Measurements from ENCODE around the gene RNU4-1. TPM values are rescaled to one million over a fixed set of nuclear protein-coding genes. Genes with fewer than 3 reads are reported as not detected.
"Not testable (repeated sequence)": the region's sequence is repeated elsewhere in the genome, so short reads cannot be mapped to it uniquely, and the experiment has no call there.

The RNU4-1 gene
- under 0.01 TPM in 1 of 2 replicates, not detected in the other for total RNA-seq

DNA sequence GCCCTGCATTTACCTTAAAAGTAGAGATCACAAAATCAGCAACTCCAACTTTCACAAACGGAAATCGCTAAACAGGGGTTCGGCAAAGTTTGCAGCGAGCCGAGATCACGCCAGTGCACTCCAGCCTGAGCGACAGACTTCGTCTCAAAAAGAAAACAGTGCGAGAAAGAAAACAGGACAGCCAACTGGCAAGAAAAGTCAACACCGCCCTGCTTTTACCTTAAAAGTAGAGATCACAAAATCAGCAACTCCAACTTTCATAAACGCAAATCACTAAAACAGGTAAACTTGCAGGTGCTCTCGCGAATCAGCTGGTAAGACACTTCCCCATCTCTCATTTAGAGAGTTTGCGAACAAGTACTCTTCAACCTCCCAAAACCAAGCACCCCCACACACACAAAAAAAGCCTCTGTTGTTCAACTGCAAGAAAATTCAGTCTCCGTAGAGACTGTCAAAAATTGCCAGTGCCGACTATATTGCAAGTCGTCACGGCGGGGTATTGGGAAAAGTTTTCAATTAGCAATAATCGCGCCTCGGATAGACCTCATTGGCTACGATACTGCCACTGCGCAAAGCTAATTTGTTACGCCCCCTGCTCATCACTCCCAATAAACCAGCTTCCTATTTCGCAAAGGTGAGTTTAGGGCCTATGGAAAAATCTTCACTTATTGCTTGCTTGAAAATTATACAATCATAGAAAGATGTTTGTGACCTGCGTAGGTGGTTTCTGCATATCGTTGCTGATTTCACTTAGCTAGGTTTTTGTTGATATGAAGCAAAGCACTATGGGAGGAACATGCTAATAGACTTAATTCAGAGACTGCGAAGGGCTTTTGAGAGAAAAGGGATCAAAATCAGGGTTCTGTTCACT, at the start of gene RNU4-1:
Gene RNU4-1 (minus strand): TSS at position 577 of the 871 bp plus-strand sequence.
- peak; percentile 69 for DNase-seq (ENCODE audit: low read depth, low spot score)

DNA sequence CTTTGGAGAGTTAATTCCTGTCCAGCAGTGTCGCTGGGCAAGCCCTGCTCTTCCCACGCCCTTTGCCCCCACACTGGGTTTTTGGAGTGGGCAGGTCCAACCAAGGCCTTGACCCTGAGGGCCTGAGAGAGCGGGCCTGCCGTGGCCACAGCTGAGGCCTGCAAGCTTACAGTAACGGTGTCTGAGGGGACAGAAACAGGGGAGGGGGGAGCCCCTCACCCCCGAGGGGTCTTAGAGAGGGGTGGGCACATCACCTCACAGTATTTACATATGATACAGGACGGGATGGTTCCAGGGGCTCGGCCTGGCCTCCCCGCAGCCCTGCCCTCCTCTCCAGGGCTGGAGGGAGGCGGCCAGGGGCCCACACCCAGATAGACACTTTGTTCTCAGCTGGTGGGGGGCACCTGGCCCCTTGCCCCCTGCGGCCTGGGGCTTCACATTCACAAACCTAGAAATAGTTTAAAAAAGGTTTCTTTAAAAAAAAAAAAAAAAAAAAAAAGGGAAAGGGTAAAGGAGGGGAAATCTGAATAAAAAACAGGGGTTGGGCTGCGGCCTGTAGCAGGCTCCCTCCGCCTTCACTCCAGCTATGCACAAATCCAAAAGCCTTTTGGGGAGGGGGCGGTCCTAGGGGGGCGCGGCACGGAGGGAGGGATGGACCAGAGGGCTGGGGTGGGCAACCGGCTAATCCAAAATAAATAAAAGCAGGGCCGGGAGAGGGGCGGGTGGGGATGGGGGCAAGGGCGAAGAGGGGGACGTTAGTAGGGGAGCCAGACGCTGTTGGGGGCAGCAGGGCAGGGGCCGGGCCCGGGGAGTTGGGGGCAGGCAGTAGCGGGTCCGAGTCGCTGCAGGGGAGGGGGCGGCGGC, 49.4 kb upstream of the RNU4-1 start:
- DNase-seq (ENCODE audit: low read depth, low spot score), result no peak

DNA sequence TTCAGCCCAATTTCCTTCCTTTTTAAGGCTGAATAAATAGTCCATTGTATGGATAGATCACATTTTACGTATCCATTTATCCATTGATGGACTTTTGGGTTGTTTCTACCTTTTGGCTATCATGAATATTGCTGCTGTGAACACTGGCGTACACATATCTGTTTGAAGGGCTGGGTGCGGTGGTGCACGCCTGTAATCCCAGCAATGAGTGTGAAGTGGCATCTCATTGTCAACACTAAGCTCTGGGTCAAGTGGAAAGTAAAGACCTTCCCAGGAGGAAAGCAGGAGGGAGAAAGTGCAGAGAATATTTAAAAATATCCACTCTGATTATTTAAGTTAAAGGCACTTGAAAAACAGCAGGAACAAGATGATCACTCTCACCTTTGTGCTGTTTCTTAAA, 46.2 kb upstream of the RNU4-1 start:
- DNase-seq (ENCODE audit: low read depth, low spot score), result no peak

DNA sequence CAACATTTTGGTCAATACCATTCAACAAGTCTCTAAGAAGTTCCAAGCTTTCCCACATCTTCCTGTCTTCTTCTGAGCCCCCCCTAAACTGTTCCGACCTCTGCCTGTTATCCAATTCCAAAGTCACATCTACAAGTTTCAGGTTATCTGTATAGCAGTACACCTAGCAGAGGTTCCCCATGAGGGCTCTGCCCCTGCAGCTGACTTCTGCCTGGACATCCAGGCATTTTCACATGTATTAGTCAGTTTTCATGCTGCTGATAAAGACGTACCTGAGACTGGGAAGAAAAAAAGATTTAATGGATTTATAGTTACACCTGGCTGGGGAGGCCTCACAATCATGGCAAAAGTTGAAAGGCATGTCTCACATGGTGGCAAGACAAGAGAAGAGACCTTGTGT, 44.7 kb upstream of the RNU4-1 start:
- no peak for DNase-seq (ENCODE audit: low read depth, low spot score)

DNA sequence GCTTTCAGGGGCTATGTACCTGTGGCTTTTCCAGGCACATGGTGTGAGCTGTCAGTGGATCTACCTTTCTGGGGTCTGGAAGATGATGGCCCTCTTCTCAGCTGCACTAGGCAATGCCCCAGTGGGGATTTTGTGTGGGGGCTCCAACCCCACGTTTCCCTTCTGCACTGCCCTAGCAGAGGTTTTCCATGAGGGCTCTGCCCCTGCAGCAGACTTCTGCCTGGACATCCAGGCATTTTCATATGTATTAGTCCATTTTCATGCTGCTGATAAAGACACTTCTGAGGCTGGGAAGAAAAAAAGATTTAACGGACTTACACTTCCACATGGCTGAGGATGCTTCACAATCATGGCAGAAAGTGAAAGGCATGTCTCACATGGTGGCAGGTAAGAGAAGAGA, 43.4 kb upstream of the RNU4-1 start:
- not testable (repeated sequence) for DNase-seq (ENCODE audit: low read depth, low spot score)

DNA sequence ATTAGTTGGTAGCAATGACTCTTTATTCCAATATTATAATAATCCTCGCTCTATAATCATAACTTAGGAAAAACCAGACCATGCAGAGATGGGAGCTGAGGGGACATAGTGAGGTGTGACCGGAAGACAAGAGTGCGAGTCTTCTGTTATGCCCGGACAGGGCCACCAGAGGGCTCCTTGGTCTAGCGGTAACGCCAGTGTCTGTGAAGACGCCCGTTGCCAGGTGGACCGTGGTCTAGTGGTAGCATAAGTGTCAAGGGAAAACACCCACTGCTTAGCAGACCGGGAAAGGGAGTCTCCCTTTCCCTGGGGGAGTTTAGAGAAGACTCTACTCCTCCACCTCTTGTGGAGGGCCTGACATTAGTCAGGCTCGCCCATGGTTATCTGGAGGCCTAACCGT, 42.4 kb upstream of the RNU4-1 start:
- DNase-seq (ENCODE audit: low read depth, low spot score), result not testable (repeated sequence)

DNA sequence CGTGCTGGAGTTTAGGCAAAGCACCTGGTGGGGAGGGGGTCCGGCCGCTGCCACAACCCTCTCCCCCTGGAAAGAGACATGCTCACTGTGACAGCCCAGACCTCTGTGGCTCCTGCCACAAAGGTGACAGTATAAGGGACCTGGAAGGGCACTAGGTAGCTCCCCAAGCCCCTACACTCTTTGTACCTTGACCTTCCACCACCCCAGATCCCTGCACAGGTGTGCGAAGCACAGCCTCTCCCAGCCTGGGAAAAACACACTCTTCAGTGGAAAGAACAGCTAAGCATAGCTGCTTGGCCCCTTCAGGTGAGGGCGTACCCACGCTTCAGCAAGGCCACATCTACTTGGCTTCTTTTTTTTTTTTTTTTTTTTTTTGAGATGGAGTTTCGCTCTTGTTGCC, 39.5 kb upstream of the RNU4-1 start:
- no peak for DNase-seq (ENCODE audit: low read depth, low spot score)

DNA sequence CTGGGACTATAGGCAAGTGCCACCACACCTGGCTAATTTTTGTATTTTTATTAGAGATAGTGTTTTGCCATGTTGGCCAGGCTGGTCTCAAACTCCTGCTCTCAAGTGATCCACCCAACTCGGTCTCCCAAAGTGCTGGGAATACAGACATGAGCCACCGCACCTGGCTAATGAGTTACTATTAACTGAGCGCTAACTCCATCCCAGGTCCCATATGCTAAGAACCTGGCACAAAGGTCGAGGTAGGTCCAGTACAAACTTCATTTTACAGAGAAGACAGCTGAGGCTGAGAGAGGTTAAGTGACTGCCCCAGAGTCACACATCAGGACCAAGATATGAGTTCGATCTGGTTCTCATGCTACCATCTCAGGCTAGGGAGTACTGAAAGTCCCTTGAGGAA, 39.0 kb upstream of the RNU4-1 start:
- DNase-seq (ENCODE audit: low read depth, low spot score), result no peak

DNA sequence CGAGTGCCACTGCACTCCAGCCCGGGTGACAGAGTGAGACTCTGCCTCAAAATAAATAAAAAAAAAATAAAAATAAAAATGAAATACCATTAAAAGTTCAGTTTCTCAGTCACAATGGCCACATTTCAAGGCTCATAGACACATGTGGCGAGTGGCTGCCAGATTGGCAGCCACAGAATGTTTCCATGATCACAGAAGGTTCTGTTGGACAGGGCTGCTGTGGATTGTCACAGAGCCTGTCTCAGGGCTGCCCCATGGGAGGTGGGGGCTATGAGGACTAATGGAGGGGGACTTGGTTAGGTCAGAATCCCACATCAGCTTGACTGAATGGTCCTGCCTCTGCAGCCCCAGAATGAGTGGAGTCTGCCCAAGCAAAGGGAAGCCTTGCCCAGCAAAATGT, 38.4 kb upstream of the RNU4-1 start:
- DNase-seq (ENCODE audit: low read depth, low spot score), result no peak

DNA sequence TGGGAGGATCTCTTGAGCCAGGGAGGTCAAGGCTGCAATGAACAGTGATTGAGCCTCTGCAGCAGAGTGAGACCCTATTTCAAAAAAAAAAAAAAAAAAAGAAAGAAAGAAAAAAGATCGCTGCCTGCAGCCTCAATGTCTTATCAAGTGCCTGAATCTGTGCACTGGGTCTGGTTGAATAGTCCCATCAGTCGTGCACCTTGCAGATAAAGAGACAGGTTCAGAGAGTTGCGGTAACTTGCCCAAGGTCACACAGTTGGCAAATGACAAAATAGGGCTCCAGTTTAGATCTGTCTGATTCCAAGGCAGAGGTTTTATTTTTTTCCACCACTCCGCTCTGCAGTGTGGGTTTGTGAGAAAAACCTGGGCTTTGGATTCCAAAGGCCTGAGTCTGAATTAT, 35.2 kb upstream of the RNU4-1 start:
- no peak for DNase-seq (ENCODE audit: low read depth, low spot score)

DNA sequence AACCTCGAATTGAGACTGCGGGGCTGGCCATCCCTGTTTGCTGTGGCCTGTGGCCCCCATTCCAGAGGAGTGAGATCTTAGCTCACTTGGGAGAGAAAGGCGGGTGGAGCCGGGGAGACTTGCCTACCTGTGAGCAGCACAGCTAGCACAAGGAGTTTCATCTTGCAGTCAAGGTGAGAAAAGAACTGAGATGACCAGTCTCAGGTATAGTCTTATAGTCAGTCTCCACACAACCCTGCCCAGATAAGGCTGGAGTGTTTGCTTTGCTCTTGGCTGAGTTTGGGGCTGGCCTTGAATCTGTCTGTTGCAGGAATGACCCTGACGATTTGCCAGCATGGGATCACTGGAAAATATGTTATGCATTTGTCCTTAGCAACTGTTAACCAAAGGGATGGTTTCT, 34.6 kb upstream of the RNU4-1 start, which contains the start of gene PLA2G1B:
Gene PLA2G1B (minus strand): TSS at position 187 of the 400 bp plus-strand sequence. CDS start 26 bp downstream, at position 161.
- DNase-seq (ENCODE audit: low read depth, low spot score), result no peak

DNA sequence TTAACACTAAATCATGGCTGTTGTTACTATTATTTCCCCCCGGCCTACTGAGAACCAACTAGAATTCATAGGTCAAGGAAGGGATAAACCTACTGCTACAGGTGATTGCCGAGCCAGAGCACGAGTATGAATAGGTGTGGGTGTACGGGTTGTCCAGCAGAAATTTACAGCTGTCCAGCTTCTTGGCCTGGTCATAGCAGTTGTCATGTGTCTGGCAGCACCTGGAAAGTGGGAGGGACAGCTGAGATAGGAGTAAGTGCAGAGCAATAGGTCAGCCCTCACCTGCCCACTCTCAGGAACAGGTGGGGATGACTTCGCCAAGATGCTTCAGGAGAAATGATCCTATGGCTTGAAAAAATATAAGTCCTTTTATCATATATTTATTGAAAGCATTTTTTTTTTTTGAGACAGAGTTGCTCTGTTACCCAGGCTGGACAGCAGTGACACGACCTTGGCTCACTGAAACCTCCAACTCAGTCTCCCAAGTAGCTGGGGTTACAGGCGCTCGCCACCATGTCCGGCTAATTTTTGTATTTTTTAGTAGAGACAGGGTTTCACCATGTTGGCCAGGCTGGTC, 31.9 kb upstream of the RNU4-1 start:
- no peak for DNase-seq (ENCODE audit: low read depth, low spot score)

DNA sequence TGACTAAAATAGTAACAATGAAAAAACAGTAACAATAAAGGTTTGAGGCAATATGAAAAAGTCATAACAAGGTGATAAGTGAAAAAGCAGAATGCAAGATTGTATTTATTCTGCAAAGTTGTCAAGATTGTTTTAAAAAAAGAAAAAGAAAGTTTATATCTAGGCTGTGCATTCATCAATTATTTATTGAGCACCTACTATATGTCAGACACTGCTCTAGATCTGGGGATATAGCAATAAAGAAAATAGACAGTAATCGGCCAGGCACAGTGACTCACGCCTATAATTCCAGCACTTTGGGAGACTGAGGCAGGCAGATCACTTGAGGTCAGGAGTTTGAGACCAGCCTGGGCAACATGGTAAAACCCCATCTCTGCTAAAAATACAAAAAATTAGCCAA, 30.7 kb upstream of the RNU4-1 start:
- DNase-seq (ENCODE audit: low read depth, low spot score), result no peak

DNA sequence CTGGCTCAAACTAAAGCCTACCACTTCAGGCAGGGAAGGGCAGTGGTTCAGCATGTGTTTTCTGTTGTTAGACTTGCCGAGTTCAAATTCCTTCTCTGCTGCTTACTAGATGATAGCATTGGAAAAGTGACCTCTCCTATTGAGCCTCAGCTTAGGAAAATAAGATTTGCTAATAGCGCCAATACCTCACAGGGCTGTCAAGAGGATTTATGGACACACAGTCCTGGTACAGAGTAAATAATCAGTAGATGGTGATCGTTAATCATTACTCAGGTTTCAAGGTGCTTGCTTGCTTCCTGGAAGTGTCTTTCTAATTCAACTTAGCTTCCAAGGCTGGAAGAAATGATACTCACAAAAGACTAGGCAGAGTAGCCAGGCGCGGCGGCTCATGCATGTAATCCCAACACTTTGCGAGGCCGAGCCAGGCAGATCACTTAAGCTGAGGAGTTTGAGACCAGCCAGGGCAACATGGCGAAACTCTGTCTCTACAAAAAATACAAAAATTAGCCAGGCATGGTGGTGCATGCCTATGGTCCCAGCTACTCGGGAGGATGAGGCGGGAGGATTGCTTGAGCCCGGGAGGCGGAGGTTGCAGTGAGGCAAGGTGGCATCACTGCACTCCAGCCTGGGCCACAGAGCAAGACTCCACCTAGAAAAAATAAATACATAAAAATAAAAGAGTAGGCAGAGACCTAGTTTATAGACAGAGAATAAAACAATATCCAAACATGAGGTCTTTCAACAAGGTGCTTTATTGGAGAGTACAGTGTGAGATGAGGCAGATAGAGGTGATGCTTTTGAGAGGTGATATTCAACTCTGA, 28.6 kb upstream of the RNU4-1 start:
- no peak for DNase-seq (ENCODE audit: low read depth, low spot score)

DNA sequence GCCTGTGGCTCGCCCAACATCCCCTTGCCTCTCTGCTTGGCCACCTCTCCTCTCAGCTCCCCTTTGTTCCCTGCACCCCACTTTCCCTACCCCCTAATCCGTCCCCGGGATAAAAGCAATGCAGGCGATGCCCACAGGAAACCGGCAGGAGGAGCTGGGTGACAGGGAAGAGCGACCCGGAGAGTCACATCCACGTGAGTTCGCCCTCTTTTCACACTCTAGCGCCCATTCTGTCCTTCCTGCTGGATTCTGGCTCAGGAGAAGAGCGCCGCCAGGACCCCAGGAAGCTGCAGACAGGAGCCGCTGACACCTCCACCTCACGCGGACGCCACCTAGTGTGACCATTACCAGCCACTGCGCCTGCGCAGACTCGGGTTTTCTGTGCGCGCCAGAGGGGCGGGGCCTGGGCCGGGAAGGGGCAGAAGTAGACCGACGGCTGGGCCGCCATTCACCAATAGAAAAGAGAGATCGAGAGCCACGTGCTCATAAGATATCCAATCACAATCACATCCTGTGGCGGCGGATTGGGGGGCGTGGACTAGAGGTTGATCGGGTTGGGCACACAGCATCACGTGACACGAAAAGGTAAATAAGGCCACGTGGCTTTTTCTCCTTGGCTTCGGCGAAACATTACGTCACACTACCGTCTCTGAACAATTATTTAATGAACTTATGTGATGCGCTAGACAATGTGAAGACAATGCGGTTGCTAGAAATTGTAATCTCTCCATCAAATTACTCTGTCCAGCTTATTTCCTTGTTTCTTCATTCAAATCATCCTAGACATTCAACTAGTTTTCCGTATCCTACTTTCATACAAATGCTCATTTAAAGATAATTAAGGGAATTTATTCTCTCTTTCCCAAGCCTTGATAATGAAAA, 24.4 kb upstream of the RNU4-1 start:
- peak; percentile 98 for DNase-seq (ENCODE audit: low read depth, low spot score)

DNA sequence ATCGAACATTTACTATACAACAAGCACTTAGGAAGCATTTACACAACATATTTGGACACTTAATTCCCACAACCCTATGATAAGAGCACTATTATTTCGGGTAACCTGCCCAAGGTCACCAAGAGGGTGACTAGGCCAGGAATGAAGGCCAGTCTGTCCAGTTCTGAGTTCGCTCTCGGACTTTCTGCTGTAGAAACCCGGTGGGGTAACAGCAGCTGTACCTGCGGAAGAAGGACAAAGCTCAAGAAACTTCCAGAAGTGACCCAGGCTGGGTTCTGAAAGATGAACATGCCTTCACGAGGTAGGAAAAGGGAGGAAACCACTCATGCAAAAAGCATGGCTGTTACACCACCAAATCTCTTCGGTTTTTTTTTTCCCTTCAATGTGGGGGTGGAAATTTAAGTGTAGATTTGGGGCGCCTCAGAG, 23.8 kb upstream of the RNU4-1 start:
- no peak for DNase-seq (ENCODE audit: low read depth, low spot score)

DNA sequence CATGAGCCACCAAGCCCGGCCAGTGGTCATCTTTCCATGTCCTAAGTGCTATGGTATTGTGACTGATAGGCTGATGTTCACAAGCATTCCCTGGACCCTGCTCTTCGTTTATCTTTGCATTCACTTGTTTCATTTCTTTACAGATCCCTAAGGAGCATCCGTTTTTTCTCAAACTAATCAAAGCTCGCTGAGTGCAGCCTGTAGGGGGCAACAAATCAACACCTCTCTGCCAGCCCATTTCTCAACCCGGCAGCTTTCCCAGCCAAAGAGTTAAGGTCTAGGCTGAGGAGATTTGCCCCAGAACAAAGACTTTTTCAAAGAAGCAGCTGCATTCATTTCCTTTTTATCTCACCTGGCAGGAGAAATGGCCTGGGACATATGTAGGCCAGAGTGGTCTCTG, 21.2 kb upstream of the RNU4-1 start:
- no peak for DNase-seq (ENCODE audit: low read depth, low spot score)

DNA sequence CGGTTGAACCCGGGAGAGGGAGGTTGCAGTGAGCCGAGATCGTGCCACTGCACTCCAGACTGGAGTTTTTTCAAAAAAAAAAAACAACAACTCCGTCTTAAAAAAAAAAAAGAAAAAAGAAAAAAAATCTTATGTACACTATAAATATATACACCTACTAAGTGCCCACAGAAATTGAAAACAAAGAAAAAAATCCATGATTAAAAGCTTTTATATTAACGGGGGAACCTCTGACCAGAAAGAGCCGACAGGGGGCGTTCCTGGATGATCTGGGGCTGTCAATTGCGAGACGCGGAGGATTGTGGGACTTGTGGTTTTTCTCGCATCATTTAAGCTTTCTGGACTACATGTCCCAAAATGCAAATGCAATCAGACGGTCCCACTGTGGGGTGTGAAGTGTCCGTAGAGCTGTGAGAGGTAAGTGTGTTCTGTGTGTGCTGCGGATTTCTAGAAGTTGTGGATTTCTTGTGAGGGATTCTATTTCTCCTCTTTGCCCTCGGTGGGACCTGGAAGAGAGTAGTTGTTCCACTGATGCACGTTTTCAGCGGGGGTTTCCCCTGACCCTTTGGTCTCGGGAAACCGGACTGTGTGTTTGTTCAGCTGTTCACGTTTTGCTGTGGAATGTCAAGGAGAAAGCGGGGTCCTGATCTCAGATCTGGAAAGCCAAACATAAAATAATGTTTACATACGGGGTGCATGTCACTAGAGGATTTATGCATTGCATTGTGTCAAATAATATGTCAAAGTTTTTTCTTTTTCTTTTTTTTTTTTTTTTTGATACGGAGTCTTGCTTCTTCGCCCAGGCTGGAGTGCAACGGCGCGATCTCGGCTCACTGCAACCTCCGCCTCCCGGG, 9.2 kb upstream of the RNU4-1 start, which contains the start of gene SIRT4:
Gene SIRT4 (plus strand): TSS at position 360 of the 854 bp plus-strand sequence. CDS start 1,241 bp downstream, outside the sequence.
- DNase-seq (ENCODE audit: low read depth, low spot score), result peak; percentile 85

DNA sequence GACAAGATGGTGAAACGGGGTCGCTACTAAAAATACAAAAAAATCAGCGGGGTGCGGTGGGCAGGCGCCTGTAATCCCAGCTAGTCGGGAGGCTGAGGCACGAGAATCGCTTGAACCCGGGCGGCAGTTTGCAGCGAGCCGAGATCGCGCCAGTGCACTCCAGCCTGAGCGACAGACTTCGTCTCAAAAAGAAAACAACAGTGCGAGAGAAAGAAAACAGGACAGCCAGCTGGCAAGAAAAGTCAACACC, 701 bp downstream of the RNU4-1 start:
- DNase-seq (ENCODE audit: low read depth, low spot score), result no peak

Data from pulmonary artery endothelial cell (primary cell).